Measurements from ENCODE around the gene CCDC177. TPM values are rescaled to one million over a fixed set of nuclear protein-coding genes. Genes with fewer than 3 reads are reported as not detected.
A peak's percentile ranks its signal among the peaks of the same experiment; 100 is the strongest.

Gene CCDC177
- total RNA-seq, 1 donor from 2014 or later = not detected

- DNase-seq (ENCODE audit: low spot score) (no peak), ATAC-seq (peak; percentile 71)
- intact Hi-C loops (cut with DNase I) = no loop called here
Measured at GRCh38 chr14:69539631-69540410, 34.9 kb downstream of the CCDC177 start.

GRCh38 chr14:69538766-69539165, 35.9 kb downstream of the CCDC177 start:
- no peak for DNase-seq (ENCODE audit: low spot score)
- intact Hi-C loops (cut with DNase I) = no loop called here
- ATAC-seq = no peak

GRCh38 chr14:69537900-69538299, 36.8 kb downstream of the CCDC177 start:
- no peak for DNase-seq (ENCODE audit: low spot score)
- ATAC-seq = no peak
- intact Hi-C loops (cut with DNase I) = no loop called here

GRCh38 chr14:69536971-69537370, 37.7 kb downstream of the CCDC177 start:
- DNase-seq (ENCODE audit: low spot score) = no peak
- ATAC-seq = no peak
- intact Hi-C loops (cut with DNase I) = no loop called here

- intact Hi-C loops (cut with DNase I) = no loop called here
- DNase-seq (ENCODE audit: low spot score) (no peak), ATAC-seq (no peak)
Measured at GRCh38 chr14:69535230-69535848, 39.3 kb downstream of the CCDC177 start.

- intact Hi-C loops (cut with DNase I) = no loop called here
- DNase-seq (ENCODE audit: low spot score) = no peak
- no peak for ATAC-seq
Measured at GRCh38 chr14:69532561-69533340, 41.9 kb downstream of the CCDC177 start.

- DNase-seq (ENCODE audit: low spot score) (no peak), ATAC-seq (no peak)
- intact Hi-C loops (cut with DNase I) = no loop called here
Measured at GRCh38 chr14:69531135-69531534, 43.5 kb downstream of the CCDC177 start.

GRCh38 chr14:69530095-69530494, 44.6 kb downstream of the CCDC177 start:
- DNase-seq (ENCODE audit: low spot score) (no peak), ATAC-seq (no peak)
- intact Hi-C loops (cut with DNase I) = no loop called here

GRCh38 chr14:69529563-69529962, 45.1 kb downstream of the CCDC177 start:
- intact Hi-C loops (cut with DNase I) = no loop called here
- no peak for ATAC-seq
- no peak for DNase-seq (ENCODE audit: low spot score)

- intact Hi-C loops (cut with DNase I) = no loop called here
- ATAC-seq (no peak), DNase-seq (ENCODE audit: low spot score) (no peak)
Measured at GRCh38 chr14:69528930-69529329, 45.7 kb downstream of the CCDC177 start.

GRCh38 chr14:69528143-69528542, 46.5 kb downstream of the CCDC177 start:
- DNase-seq (ENCODE audit: low spot score) (no peak), ATAC-seq (no peak)
- intact Hi-C loops (cut with DNase I) = no loop called here

- DNase-seq (ENCODE audit: low spot score) (no peak), ATAC-seq (no peak)
- intact Hi-C loops (cut with DNase I) = no loop called here
Measured at GRCh38 chr14:69527635-69528034, 47.0 kb downstream of the CCDC177 start.

GRCh38 chr14:69525896-69526295, 48.8 kb downstream of the CCDC177 start:
- ATAC-seq (no peak), DNase-seq (ENCODE audit: low spot score) (peak; percentile 23)
- intact Hi-C loops (cut with DNase I) = no loop called here

- intact Hi-C loops (cut with DNase I) = no loop called here
- DNase-seq (ENCODE audit: low spot score) = peak; percentile 4
- no peak for ATAC-seq
Measured at GRCh38 chr14:69522026-69522425, 52.6 kb downstream of the CCDC177 start.

Other genes starting within 250 kb of the CCDC177 start
- gene ERH, start 176.6 kb downstream of the CCDC177 start, total RNA-seq = 113 TPM
- gene SLC39A9, start 176.2 kb downstream of the CCDC177 start, total RNA-seq = 45.7 TPM
- not detected for gene PLEKHD1, start 90.1 kb downstream of the CCDC177 start, total RNA-seq
- gene SUSD6, start 36.7 kb upstream of the CCDC177 start, total RNA-seq = 68.9 TPM
- gene SRSF5, start 192.3 kb upstream of the CCDC177 start, total RNA-seq = 566 TPM
- not detected for gene SLC10A1, start 222.4 kb upstream of the CCDC177 start, total RNA-seq